NCI-H2081 treated with DMSO at 0.1 percent for 48 hours (cell line): ENCODE measurements around the gene IGFN1.
"Not testable (repeated sequence)": the region's sequence is repeated elsewhere in the genome, so short reads cannot be mapped to it uniquely, and the experiment has no call there.

ENCODE experiments used
- DNase-seq: peaks from one replicate; lab custom pipeline; 2025; lab: John Stamatoyannopoulos, UW

The IGFN1 gene

DNA sequence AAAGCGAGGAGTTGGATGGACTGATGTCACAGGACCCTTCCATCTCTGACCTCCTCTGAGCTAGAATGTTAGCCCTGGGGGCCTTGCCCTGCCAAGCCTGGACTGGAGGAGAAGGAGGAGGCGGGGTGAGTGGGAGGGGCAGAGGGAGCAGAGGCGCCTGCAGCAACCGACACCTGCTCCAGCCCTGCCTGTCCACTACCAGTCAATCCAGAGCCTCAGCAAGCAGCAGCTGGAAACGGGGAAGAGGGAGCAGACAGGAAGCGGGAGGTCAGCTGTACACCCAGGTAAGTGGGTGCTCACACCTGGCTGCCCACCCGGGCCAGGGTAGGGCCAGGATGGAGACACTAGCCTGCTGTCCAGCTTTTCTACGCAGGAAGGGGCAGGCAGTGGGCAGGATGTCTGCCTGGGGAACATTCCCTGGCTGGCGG lies at the start of gene IGFN1:
Gene IGFN1, plus strand, starts transcription at position 201 of the 428 bp plus-strand sequence. CDS start 2,470 bp downstream, outside the sequence.
- DNase-seq = no peak

- no peak for DNase-seq
Observed at GRCh38 chr1:201140941-201141260, 49.7 kb upstream of the IGFN1 start.

- no peak for DNase-seq
Observed at GRCh38 chr1:201141418-201141817, 49.2 kb upstream of the IGFN1 start.

- no peak for DNase-seq
Observed at GRCh38 chr1:201142011-201142848, 48.4 kb upstream of the IGFN1 start.

DNA sequence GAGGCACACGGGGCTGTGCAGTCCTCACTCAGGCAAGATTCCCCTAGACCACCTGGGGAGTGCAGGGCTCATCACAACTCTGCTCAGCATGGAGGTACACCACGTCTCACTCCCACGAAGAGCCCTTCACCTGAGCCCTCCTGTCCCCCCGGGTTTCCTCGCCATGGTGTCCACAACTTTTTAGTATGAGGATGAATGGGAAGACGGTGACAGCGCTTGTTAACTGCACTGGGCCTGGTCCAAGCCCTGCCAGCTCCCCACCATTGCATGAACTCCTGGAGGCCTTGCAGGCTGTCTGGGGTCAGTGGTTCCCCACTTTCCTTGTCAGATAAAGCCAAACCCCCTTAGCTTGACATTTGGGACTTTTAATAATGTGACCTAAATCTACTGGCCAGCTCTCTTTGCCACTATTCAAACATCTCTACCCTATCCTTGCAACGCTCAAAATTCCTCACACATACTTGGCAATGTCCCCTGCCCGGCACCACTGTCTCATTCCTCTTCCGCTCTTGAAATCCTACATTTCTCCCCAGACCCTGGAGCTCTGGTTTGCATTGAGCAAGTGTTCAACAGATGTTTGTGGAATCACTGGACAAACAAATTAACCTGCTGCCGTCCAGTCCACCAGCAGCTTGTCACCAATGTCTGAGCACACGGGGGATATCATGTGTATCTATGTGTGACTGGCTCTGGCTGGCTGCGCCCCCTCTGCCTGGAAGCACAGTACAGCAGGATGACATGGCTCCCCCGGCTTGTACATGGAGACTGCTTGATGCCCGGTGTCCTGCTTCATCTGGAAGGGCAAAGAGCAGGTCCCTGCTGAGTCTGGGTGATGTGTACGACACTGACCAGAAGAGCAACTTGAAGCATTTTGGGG lies 47.5 kb upstream of the IGFN1 start:
- DNase-seq = no peak

- DNase-seq = no peak
Observed at GRCh38 chr1:201143726-201144635, 46.6 kb upstream of the IGFN1 start.

DNA sequence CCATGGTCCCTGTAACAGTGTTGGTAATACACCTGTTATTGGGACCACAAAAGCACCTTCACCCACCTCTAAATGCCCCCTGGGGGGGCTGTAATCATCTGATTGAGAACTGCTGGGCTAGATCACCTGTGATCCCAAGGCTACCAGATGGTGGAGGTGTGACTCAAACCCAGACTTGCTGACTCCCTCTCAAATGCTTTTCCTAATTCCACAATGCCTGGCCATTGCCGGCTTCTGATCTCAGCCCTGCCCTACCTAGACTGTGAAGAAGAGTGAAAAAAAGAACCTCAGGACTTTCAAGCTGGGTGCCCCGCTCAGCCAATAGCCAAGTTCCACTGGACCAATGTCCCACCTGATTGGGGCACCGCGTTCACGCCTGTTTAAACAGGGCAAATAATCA lies 45.9 kb upstream of the IGFN1 start:
- DNase-seq = no peak

DNA sequence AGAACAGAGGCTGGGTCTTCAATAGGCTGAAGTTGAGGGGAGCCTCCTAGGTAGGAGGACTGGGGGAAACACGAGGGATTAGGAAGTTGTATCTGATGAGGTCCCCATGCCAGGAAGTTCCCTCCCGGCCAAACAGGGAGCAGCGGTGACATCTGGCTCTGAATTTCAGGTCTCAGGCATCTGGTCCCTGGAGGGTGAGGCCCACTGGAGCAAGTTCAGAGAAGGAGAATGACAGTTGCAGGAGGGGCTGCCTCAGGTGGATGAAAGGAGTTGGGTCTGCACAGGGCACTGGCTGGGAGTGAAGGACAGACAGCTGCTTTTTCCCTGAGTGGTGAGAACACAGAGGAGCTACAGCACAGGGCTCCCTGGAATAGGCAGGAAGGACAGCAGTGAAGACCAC lies 45.5 kb upstream of the IGFN1 start:
- no peak for DNase-seq

- no peak for DNase-seq
Observed at GRCh38 chr1:201145816-201146215, 44.8 kb upstream of the IGFN1 start.

DNA sequence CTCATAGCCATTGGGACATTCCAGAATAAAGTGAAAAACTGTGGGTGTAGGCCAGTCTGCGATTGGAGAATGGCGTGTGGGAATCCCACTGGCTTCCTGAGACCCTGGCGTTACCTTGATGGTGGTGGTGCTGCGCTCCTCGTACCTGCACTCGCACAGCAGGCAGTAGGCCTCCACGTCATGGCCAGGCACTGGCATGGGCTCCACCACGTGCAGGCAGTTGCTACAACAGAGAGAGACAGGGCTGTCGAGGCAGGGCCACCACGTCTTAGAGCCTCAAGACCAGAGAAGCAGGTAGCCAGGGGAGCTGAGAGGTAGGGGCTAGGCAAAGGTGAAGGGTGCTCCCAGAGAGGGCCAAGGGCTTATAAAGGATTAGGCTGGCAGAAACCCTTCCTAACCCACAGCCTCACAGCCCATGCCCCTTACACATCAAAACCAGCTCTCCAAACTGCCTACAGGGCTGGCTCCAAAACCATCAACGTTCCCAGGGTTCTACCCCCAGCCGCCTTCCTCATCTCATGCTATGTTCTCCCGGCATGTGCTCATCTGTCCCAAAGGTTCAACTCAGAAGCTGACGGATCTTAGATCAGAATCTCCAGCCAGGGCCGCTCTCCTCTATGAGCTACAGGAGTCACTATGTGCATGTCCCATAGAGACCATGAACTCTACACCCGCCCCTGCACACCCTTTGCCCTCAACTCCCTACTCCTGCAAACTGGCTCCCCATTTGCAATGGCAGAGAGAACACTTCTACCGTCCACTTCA lies 43.8 kb upstream of the IGFN1 start:
- DNase-seq = no peak

DNA sequence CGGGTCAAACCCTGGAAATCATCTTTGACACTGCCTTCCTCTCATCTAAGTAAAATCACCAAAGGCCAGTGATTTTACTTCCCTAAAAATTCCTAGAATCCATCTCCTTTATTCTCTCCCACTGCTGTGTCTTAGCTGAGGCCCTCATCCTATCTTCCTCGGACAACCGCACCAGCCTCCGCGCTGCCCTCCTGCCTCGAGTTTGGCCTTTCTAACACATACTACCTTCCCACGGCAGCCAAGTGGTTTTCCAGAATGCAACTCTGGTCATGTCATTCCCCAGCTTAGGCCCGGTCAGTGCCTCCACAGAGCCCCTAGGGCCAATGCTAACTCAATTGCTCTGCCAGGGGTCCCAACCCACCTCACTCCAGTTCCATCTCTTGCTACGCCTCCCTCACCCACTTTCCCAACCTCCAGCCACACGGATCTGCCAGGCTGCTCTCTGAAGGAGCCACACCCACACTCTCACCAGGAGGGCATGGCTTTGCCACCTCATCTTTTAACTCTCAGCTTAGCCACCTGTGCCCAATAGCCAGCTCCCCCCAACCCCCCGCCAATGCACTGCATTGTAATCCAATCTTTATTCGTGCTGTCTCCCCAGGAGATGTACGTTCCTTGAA lies 43.1 kb upstream of the IGFN1 start:
- DNase-seq = no peak

DNA sequence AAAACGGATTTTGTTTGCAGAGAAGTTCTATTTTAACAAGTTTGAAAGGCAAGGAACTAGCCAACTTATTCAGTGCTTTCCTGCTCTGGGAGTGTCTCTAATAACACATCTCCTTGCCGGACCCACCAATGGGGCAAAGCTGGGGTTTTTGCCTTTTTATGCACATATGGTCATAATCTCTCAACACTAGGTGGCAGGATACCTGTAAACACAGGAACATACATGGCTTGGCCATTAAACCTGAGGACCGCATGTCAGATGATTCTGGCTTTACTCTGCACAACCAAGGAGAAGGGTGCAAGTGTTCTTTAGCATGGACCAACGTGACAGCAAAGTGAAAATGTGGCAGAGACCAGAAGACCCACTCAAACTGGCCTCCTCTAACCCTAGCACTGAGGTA lies 41.2 kb upstream of the IGFN1 start:
- no peak for DNase-seq

DNA sequence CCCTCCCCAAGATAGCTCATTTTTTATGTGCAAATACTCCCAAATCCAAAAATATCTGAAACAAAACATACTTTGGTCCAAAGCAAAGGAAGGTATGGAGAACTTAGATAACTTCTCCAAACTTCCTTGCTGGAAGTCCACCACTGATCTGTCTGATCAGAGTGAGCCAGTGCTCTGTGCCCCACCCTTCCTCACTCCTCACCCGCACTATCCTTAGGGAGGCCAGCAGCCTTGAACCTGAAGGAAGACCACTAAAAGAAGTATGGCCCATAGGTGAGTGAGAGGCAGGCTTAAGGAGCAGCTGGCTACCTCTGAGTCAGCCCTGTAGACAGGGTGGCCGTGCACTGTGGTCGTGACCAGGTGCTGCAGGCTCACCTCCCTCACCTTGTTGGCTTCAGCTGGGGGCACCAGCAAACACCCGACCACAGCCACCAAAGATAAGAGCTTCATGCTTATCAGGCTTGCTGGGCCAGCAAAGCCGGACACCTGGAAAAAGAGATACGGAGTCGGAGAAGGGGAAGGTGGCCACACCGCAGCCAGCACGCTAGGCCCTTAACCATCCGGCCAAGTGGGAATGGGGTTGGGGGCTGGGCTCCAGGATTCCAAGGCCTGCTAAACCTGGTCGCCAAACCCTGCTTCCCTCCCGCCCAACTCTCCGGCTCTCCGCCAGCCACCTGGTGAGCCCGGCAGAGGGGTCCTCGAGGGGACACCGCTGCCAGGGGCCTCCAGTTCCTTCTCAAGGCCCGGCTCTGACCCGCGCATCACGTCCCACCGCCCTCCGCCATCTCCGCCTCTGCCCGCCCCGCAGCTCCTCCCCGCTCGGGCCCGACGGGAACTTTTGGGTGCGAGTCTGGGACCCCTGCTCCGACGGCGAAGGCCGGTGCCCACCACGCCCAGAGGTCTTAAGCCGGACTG lies 36.9 kb upstream of the IGFN1 start:
- no peak for DNase-seq

GRCh38 chr1:201154389-201155165 lies 36.0 kb upstream of the IGFN1 start, which contains the start of gene TMEM9:
TSS of gene TMEM9 (minus strand) at chr1:201154474. CDS start at chr1:201153923, 551 bp downstream.
- DNase-seq = peak; percentile 85

DNA sequence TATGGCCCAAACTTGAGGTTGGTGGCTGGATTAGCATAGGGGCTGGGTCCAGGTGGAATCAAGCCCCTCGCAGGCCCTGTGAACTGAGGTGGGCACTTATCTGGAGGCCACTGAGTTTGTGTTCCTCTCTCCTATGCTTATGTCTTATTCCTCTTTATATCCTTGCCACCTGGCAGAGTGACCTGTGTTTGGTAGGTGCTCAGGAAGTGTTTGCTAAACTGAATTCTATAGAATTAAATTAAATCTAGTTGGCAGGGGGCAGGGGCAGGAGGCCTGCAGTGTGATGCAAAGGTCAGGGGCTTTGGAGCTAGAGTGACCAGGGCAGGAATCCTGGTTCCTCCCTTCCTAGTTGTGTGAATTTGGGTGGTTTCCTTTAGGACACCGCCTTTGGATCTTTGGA lies 35.3 kb upstream of the IGFN1 start:
- DNase-seq = no peak

DNA sequence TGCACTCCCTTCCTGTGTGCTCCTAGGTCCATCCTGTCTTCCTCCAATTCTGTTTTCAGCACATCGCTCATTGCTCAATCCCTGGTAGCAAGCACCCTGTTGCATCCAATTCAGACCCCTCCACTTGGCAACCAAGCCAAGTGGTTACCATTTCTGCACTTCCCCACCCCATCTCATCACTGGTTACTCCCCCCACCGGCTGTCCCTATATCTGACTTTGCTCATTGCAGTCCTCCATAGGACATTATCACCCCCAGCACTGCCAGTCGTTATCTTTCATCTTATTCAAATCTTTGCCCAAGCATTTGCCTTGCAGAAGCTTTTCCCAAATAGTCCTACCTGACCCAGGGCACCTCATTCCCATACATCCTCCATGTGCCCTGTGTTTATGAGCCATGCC lies 34.3 kb upstream of the IGFN1 start:
- no peak for DNase-seq

GRCh38 chr1:201156819-201157218 lies 33.8 kb upstream of the IGFN1 start:
- no peak for DNase-seq

DNA sequence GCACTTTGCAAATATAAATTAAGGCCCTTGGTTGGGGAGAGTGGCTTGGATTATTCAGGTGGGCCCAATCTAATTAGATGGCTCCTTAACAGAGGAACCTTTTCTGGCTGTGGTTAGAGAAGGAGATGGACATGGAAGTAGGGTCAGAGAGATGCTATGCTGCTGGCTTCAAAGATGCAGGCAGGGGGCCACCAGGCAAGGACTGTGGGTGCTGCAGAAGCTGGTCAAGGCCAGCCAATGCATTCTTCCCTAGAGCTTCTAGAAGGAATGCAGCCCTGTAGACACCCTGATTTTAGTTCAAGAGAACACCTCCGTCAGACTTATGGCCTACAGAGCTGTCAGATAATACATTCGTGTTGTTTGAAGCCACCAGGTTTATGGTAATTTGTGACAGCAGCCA lies 32.7 kb upstream of the IGFN1 start:
- DNase-seq = no peak

GRCh38 chr1:201163036-201163435 lies 27.6 kb upstream of the IGFN1 start:
- DNase-seq = not testable (repeated sequence)
